ENCODE measurements around the gene ADGRV1.
A peak's percentile ranks its signal among the peaks of the same experiment; 100 is the strongest.

ADGRV1 gene

GRCh38 chr5:91095786-91096385 is 537.3 kb downstream of the ADGRV1 start:
- TF ChIP-seq CTCF (IDR thresholded peaks at IDR 0.05; ENCODE audit: low read depth, low read length, missing control alignments) = no peak
- DNase-seq (ENCODE audit: extremely low read depth, low read depth) = no peak
- H3K4me3 ChIP-seq (replicated peaks; ENCODE audit: low read depth, low read length) = no peak overlapping the region

- no peak for TF ChIP-seq CTCF (IDR thresholded peaks at IDR 0.05; ENCODE audit: low read depth, low read length, missing control alignments)
- no peak for DNase-seq (ENCODE audit: extremely low read depth, low read depth)
- no peak overlapping the region for H3K4me3 ChIP-seq (replicated peaks; ENCODE audit: low read depth, low read length)
These were observed 539.9 kb downstream of the ADGRV1 start for GRCh38 chr5:91098541-91098940.

GRCh38 chr5:91101600-91102379 is 543.2 kb downstream of the ADGRV1 start:
- TF ChIP-seq CTCF (IDR thresholded peaks at IDR 0.05; ENCODE audit: low read depth, low read length, missing control alignments) = peak; percentile 73
- peak; percentile 76 for DNase-seq (ENCODE audit: extremely low read depth, low read depth)
- H3K4me3 ChIP-seq (replicated peaks; ENCODE audit: low read depth, low read length) = no peak overlapping the region

GRCh38 chr5:91103353-91104061 is 544.9 kb downstream of the ADGRV1 start:
- no peak for DNase-seq (ENCODE audit: extremely low read depth, low read depth)
- TF ChIP-seq CTCF (IDR thresholded peaks at IDR 0.05; ENCODE audit: low read depth, low read length, missing control alignments) = no peak
- no peak overlapping the region for H3K4me3 ChIP-seq (replicated peaks; ENCODE audit: low read depth, low read length)

- no peak for TF ChIP-seq CTCF (IDR thresholded peaks at IDR 0.05; ENCODE audit: low read depth, low read length, missing control alignments)
- no peak for DNase-seq (ENCODE audit: extremely low read depth, low read depth)
- H3K4me3 ChIP-seq (replicated peaks; ENCODE audit: low read depth, low read length) = no peak overlapping the region
These were observed 545.5 kb downstream of the ADGRV1 start for GRCh38 chr5:91104062-91104448.

GRCh38 chr5:91106842-91107511 is 548.4 kb downstream of the ADGRV1 start:
- no peak for TF ChIP-seq CTCF (IDR thresholded peaks at IDR 0.05; ENCODE audit: low read depth, low read length, missing control alignments)

More at GRCh38 chr5:91106842-91107511, 548.4 kb downstream of the ADGRV1 start:
- H3K4me3 ChIP-seq (replicated peaks; ENCODE audit: low read depth, low read length) = no peak overlapping the region
- DNase-seq (ENCODE audit: extremely low read depth, low read depth) = no peak
